ENCODE results near the gene UNG. TPM values are rescaled to one million over a fixed set of nuclear protein-coding genes. Genes with fewer than 3 reads are reported as not detected.
"Not testable (repeated sequence)": the region's sequence is repeated elsewhere in the genome, so short reads cannot be mapped to it uniquely, and the experiment has no call there.

The UNG gene
- total and polyA plus RNA-seq, 9 of the 15 experiments (the other 6 are each of a cell fraction or from before 2014, with no cell fraction given), result 8.4 to 59.8 (median 41.0) TPM

DNA sequence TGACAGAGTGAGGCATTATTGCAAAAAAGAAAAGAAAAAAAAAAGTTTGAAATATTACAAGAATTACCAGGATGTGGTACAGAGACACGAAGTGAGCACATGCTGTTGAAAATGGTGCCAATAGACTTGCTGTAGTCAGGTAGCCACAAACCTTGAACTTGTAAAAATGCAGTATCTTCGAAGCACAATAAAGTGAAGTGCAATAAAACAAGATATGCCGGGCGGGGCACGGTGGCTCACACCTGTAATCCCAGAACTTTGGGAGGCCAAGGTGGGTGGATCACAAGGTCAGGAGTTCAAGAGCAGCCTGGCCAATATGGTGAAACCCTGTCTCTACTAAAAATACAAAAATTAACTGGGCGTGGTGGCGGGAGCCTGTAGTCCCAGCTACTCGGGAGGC lies 47.6 kb upstream of the UNG start:
- ATAC-seq; H3K27me3 ChIP-seq (ENCODE audit: control insufficient read depth in 2 of 2, insufficient read depth in 2 of 2, low read length in 2 of 2); POLR2A ChIA-PET; H3K9me3 ChIP-seq (replicated peaks; ENCODE audit: control insufficient read depth, insufficient read depth, low read depth, low read length); H3K36me3 ChIP-seq (ENCODE audit: control insufficient read depth, insufficient read depth, low read length); H3K27ac ChIP-seq (ENCODE audit: extremely low read depth, low read depth, low read length); DNase-seq (ENCODE audit: extremely low read depth in 1 of 4, low spot score in 3 of 4); H3K4me2 ChIP-seq (ENCODE audit: insufficient read depth, low read length); H3K9me1 ChIP-seq (ENCODE audit: control insufficient read depth, insufficient read depth, low read length); BruUV-seq (replicated peaks); in situ Hi-C loops (cut with MboI); H4K20me1 ChIP-seq (replicated peaks; ENCODE audit: control insufficient read depth, insufficient read depth, low read length); H3K9ac ChIP-seq (ENCODE audit: insufficient read depth in 1 of 2, low read depth in 2 of 2, low read length in 2 of 2); H3K4me3 ChIP-seq; FAIRE-seq; intact Hi-C loops (cut with micrococcal nuclease); CTCF ChIA-PET (ENCODE audit: low intra/inter-chr PET ratio); H2AFZ ChIP-seq (ENCODE audit: low read depth, low read length); H3K4me1 ChIP-seq (replicated peaks in 1 of 2; ENCODE audit: control insufficient read depth in 2 of 2, insufficient read depth in 2 of 2, low read length in 2 of 2): not testable (repeated sequence)
- 32% methylated on average over 8 of the region's 8 CpGs for WGBS (ENCODE audit: insufficient coverage, low coverage, missing lambda C conversion rate)
- H3K79me2 ChIP-seq (ENCODE audit: control insufficient read depth, insufficient read depth, low read length), result peaks cover 11% of the 10 kb centered on the region; the same call in 1 of the 3 replicates

- FAIRE-seq (no peak), ATAC-seq (no peak), DNase-seq (ENCODE audit: extremely low read depth in 1 of 4, low spot score in 3 of 4) (no peak)
- H3K79me2 ChIP-seq (ENCODE audit: control insufficient read depth, insufficient read depth, low read length), result peaks cover 11% of the 10 kb centered on the region; the same call in 1 of the 3 replicates
- H3K4me2 ChIP-seq (ENCODE audit: insufficient read depth, low read length), result peak overlapping the region; percentile 89
- H3K4me3 ChIP-seq, result peak overlapping the region; percentile 94
- H3K27me3 ChIP-seq (ENCODE audit: control insufficient read depth in 2 of 2, insufficient read depth in 2 of 2, low read length in 2 of 2), result no peaks in the 10 kb centered on the region
- H3K9me1 ChIP-seq (ENCODE audit: control insufficient read depth, insufficient read depth, low read length), result no peaks in the 10 kb centered on the region
- H4K20me1 ChIP-seq (replicated peaks; ENCODE audit: control insufficient read depth, insufficient read depth, low read length), result no peaks in the 10 kb centered on the region
- peak overlapping the region; percentile 95 for H2AFZ ChIP-seq (ENCODE audit: low read depth, low read length)
- intact Hi-C loops (cut with micrococcal nuclease) (no loop called here), in situ Hi-C loops (cut with MboI) (no loop called here)
- H3K27ac ChIP-seq (ENCODE audit: extremely low read depth, low read depth, low read length), result no peak overlapping the region
- TF ChIP-seq SIN3A (IDR thresholded peaks at IDR 0.05; ENCODE audit: borderline replicate concordance in 2 of 2, control insufficient read depth in 1 of 2, low read depth in 2 of 2, low read length in 2 of 2) (no peak), AFF1 (IDR thresholded peaks at IDR 0.05; ENCODE audit: low read depth in 1 of 2, partially characterized antibody in 2 of 2) (peak in 1 of 2 experiments; percentile 54), THRAP3 (IDR thresholded peaks at IDR 0.05; ENCODE audit: borderline replicate concordance) (0 out of 2 replicates have a peak, but pooled peaks have one; percentile 82), ETV5 (CRISPR knock-in tag; IDR thresholded peaks at IDR 0.05; ENCODE audit: low read depth) (0 out of 2 replicates have a peak, but pooled peaks have one; percentile 4)
- ChIA-PET CTCF (ENCODE audit: low intra/inter-chr PET ratio) (no interaction called here), POLR2A (interaction anchor here (0.7 to 1.0 kb wide), 4 partner anchors 17 to 1042 kb away, joined by 3 to 4 read pairs (median 3); no protein-coding TSS in a partner anchor)
- 11% methylated on average over 6 of the region's 6 CpGs for WGBS (ENCODE audit: insufficient coverage, low coverage, missing lambda C conversion rate)
- H3K4me1 ChIP-seq (replicated peaks in 1 of 2; ENCODE audit: control insufficient read depth in 2 of 2, insufficient read depth in 2 of 2, low read length in 2 of 2), result peaks cover 0 to 2% of the 10 kb centered on the region in 2 experiments; a peak in 2 of 5 replicates
- no peaks in the 10 kb centered on the region for H3K9me3 ChIP-seq (replicated peaks; ENCODE audit: control insufficient read depth, insufficient read depth, low read depth, low read length)
- BruUV-seq (replicated peaks), result no TSS peak
- 0 out of 3 replicates have a peak, but pooled peaks cover 2% of the 10 kb centered on the region for H3K36me3 ChIP-seq (ENCODE audit: control insufficient read depth, insufficient read depth, low read length)
- H3K9ac ChIP-seq (ENCODE audit: insufficient read depth in 1 of 2, low read depth in 2 of 2, low read length in 2 of 2), result peak overlapping the region; percentile 85 to 92; a peak in 3 of 4 replicates
Measured at GRCh38 chr12:109052097-109052413, 45.3 kb upstream of the UNG start.

Data from K562 (cell line).